Trophoblast cell (in vitro differentiated cells and primary cell): ENCODE data around the gene RAP1GDS1.

ENCODE experiments used
- DNase-seq, 2 donors: peaks; one replicate each; pipeline ENCODE4 v3.0.0-alpha.2; 2016
- H2AFZ ChIP-seq: 2 replicates; pipeline ENCODE4 v1.6.1; 2013; ENCODE audit warnings: low read length, moderate library complexity, mild to moderate bottlenecking; ENCODE audit not compliant: insufficient read depth, poor library complexity
- H2AK5ac ChIP-seq: 2 replicates; pipeline ENCODE4 v1.6.1; 2013; ENCODE audit warnings: mild to moderate bottlenecking, low read length
- H2BK120ac ChIP-seq: 2 replicates; pipeline ENCODE4 v1.6.1; 2013; ENCODE audit warnings: low read length, mild to moderate bottlenecking, moderate library complexity; ENCODE audit not compliant: insufficient read depth, poor library complexity
- H2BK12ac ChIP-seq: 2 replicates; pipeline ENCODE4 v1.6.1; 2013; ENCODE audit warnings: mild to moderate bottlenecking, low read length, moderate library complexity
- H2BK5ac ChIP-seq: 2 replicates; pipeline ENCODE4 v1.6.1; 2013; ENCODE audit warnings: low read length, low read depth, moderate library complexity, mild to moderate bottlenecking; ENCODE audit not compliant: poor library complexity
- H3K14ac ChIP-seq: 2 replicates; pipeline ENCODE4 v1.6.1; 2013; ENCODE audit warnings: mild to moderate bottlenecking, low read length
- H3K18ac ChIP-seq: 2 replicates; pipeline ENCODE4 v1.6.1; 2013; ENCODE audit warnings: mild to moderate bottlenecking, low read length
- H3K23ac ChIP-seq: 2 replicates; pipeline ENCODE4 v1.6.1; 2013; ENCODE audit warnings: low read length
- H3K27ac ChIP-seq: 2 replicates; pipeline ENCODE4 v1.5.1; 2013; ENCODE audit warnings: low read depth, mild to moderate bottlenecking, inconsistent platforms, low read length, moderate library complexity
- H3K27me3 ChIP-seq: 2 replicates; pipeline ENCODE4 v1.6.1; 2013; ENCODE audit warnings: inconsistent platforms, mild to moderate bottlenecking, low read length, moderate library complexity; ENCODE audit not compliant: insufficient read depth
- H3K36me3 ChIP-seq, 2 experiments: 1 replicate in 1 of 2; 2 replicates in 1 of 2; pipeline ENCODE4 v1.6.1; 2013; ENCODE audit warnings: low read length in 2 of 2, mild to moderate bottlenecking in 2 of 2, moderate library complexity in 1 of 2; ENCODE audit not compliant: insufficient read depth in 2 of 2, control insufficient read depth in 1 of 2
- H3K4ac ChIP-seq: 2 replicates; pipeline ENCODE4 v1.6.1; 2013; ENCODE audit warnings: low read depth, mild to moderate bottlenecking, low read length, moderate library complexity
- H3K4me1 ChIP-seq, 2 experiments: 1 replicate in 1 of 2; 2 replicates in 1 of 2; pipeline ENCODE4 v1.6.1; 2013; ENCODE audit warnings: low read length in 2 of 2, mild to moderate bottlenecking in 2 of 2, moderate library complexity in 1 of 2; ENCODE audit not compliant: insufficient read depth in 2 of 2, control insufficient read depth in 1 of 2
- H3K4me2 ChIP-seq: 2 replicates; pipeline ENCODE4 v1.6.1; 2013; ENCODE audit warnings: inconsistent platforms, mild to moderate bottlenecking, low read length, moderate library complexity
- H3K4me3 ChIP-seq: 2 replicates; pipeline ENCODE4 v1.5.1; 2013; ENCODE audit warnings: mild to moderate bottlenecking, low read depth, low read length, inconsistent platforms
- H3K79me1 ChIP-seq: one replicate; pipeline ENCODE4 v1.6.1; 2013; ENCODE audit warnings: low read length
- H3K79me2 ChIP-seq: 2 replicates; pipeline ENCODE4 v1.6.1; 2013; ENCODE audit warnings: low read length, mild to moderate bottlenecking; ENCODE audit not compliant: control insufficient read depth, insufficient read depth, poor library complexity
- H3K9ac ChIP-seq: 2 replicates; pipeline ENCODE4 v1.6.1; 2013; ENCODE audit warnings: mild to moderate bottlenecking, low read length
- H3K9me3 ChIP-seq: 2 replicates; pipeline ENCODE4 v1.6.1; 2013; ENCODE audit warnings: low read depth, mild to moderate bottlenecking, control low read depth, inconsistent platforms, low read length; ENCODE audit not compliant: insufficient read depth
- H4K12ac ChIP-seq: 2 replicates; pipeline ENCODE4 v1.6.1; 2013; ENCODE audit warnings: low read depth, mild to moderate bottlenecking, low read length, moderate library complexity
- H4K8ac ChIP-seq: 2 replicates; pipeline ENCODE4 v1.6.1; 2013; ENCODE audit warnings: low read depth, mild to moderate bottlenecking, low read length, moderate library complexity
- H4K91ac ChIP-seq: one replicate; pipeline ENCODE4 v1.6.1; 2013; ENCODE audit warnings: low read depth, mild to moderate bottlenecking, low read length, moderate library complexity
- WGBS: extraction: QIAGEN DNeasy Blood & Tissue Kit; methylation state at CpG from one replicate; pipeline ENCODE4 v1.1.7; 2013; ENCODE audit warnings: missing lambda C conversion rate; ENCODE audit not compliant: insufficient read length, insufficient coverage; ENCODE audit errors: extremely low coverage; 5-methylcytosine and 5-hydroxymethylcytosine counted together

RAP1GDS1 gene

DNA sequence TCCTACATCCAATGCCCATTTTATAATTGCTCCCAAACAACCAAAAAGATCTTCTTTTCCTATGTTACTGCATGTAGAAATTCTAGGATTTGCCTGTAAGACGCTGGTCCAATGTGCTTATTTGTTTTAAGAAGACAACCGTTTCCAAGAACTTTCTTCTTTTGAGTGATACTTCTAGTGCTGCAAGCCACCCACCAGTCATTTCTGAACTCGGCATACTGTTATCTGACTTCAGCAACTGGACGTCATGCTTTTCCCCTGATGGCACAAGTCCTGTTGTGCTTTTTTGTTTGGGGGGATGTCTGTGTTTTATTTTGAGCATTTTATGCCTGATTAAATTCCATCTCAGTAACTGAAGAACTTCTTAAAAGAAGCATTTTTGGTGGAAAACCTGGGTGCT is 16.0 kb upstream of the RAP1GDS1 start:
- Histone ChIP-seq H3K79me2 (no peaks in the 10 kb centered on the region), H3K27me3 (no peaks in the 10 kb centered on the region), H3K4me3 (no peak overlapping the region), H3K14ac (no peak overlapping the region), H3K4me1 (no peaks in the 10 kb centered on the region), H2BK120ac (no peak overlapping the region), H2AK5ac (no peak overlapping the region), H3K27ac (no peak overlapping the region), H3K4ac (no peak overlapping the region), H3K36me3 (no peaks in the 10 kb centered on the region), H3K23ac (no peak overlapping the region), H3K79me1 (no peaks in the 10 kb centered on the region), H3K9ac (no peak overlapping the region), H2AFZ (no peak overlapping the region), H2BK5ac (no peak overlapping the region), H4K8ac (no peak overlapping the region), H3K9me3 (no peaks in the 10 kb centered on the region), H4K91ac (no peak overlapping the region), H3K18ac (no peak overlapping the region), H3K4me2 (no peak overlapping the region), H4K12ac (no peak overlapping the region), H2BK12ac (no peak overlapping the region)
- DNase-seq, result no peak
- WGBS, result no CpG with 5 or more reads among the region's 4 CpGs

DNA sequence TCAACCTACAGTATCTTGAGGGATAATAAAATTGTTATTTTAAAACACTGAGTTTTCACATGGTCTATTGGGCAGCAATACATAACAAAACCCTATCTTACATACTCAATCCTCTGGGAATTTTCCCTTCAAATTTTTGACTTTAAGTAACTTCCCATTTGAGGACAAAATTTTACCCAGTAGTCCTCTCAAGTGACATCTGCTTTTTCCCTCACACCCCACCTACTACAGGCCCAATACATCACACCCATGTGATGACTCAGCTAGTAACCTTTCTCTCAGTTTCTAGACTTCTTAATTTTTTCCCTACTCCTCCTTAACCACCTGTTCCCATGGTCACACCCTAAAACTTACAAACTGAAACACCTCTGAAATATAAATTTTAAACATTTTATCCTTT is 12.2 kb upstream of the RAP1GDS1 start:
- Histone ChIP-seq H4K8ac (no peak overlapping the region), H3K9me3 (no peaks in the 10 kb centered on the region), H2BK5ac (no peak overlapping the region), H3K27ac (no peak overlapping the region), H3K4ac (no peak overlapping the region), H3K27me3 (no peaks in the 10 kb centered on the region), H2BK120ac (no peak overlapping the region), H3K4me2 (no peak overlapping the region), H3K14ac (no peak overlapping the region), H4K12ac (no peak overlapping the region), H3K79me2 (no peaks in the 10 kb centered on the region), H3K23ac (no peak overlapping the region), H3K9ac (no peak overlapping the region), H4K91ac (no peak overlapping the region), H3K4me3 (no peak overlapping the region), H2AFZ (no peak overlapping the region), H3K18ac (no peak overlapping the region), H3K79me1 (no peaks in the 10 kb centered on the region), H3K4me1 (no peaks in the 10 kb centered on the region), H2BK12ac (no peak overlapping the region), H2AK5ac (no peak overlapping the region), H3K36me3 (no peaks in the 10 kb centered on the region)
- DNase-seq, result no peak

DNA sequence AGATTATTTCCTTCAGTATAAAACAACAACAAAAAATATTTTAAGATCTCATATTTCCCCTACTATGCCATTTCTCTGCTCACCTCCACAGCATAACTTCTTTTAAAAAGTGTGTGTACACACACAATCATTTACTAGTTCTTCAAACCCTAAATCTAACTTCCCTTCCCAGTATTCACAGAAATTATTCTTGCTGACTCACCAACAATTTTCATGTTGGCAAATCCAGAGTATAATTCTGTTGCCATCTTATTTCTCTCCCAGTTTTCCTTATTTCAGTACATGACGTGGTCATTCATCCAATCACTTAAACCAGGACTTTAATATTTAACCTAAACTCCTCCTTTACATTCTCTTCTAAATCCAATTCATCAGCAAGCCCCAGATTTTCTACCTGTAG is 11.4 kb upstream of the RAP1GDS1 start:
- Histone ChIP-seq H3K4ac (no peak overlapping the region), H2AK5ac (no peak overlapping the region), H3K4me1 (no peaks in the 10 kb centered on the region), H3K4me2 (no peak overlapping the region), H4K91ac (no peak overlapping the region), H3K14ac (no peak overlapping the region), H3K36me3 (no peaks in the 10 kb centered on the region), H3K27ac (no peak overlapping the region), H3K4me3 (no peak overlapping the region), H2AFZ (no peak overlapping the region), H3K79me1 (no peaks in the 10 kb centered on the region), H4K12ac (no peak overlapping the region), H3K18ac (no peak overlapping the region), H4K8ac (no peak overlapping the region), H3K79me2 (no peaks in the 10 kb centered on the region), H3K27me3 (no peaks in the 10 kb centered on the region), H2BK5ac (no peak overlapping the region), H2BK12ac (no peak overlapping the region), H3K23ac (no peak overlapping the region), H3K9ac (no peak overlapping the region), H3K9me3 (no peaks in the 10 kb centered on the region), H2BK120ac (no peak overlapping the region)
- no CpG with 5 or more reads among the region's 1 CpG for WGBS
- no peak for DNase-seq

DNA sequence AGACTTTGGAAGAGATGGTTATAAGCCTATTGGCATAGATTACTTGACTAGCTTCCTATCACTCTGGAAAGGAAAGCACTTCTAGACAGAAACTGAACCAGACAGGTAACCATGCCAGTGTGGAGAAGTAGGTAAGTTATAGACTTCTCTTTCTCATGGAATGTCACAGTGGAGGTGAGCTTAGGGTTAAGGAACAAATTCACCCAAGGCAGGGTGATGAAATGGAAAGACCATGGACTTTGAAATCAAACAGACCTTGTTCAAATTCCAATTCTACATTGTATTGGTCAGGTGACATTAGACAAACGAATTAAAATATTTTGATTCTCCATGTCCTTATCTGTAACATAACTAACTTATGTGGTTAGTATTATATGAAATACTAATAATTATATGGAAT is 7.7 kb upstream of the RAP1GDS1 start:
- H3K9me3 ChIP-seq, result no peaks in the 10 kb centered on the region
- no peak overlapping the region for H2AFZ ChIP-seq
- no peak overlapping the region for H4K12ac ChIP-seq
- no peak overlapping the region for H3K4me3 ChIP-seq
- no peak overlapping the region for H2BK5ac ChIP-seq
- H3K27me3 ChIP-seq, result no peaks in the 10 kb centered on the region
- no peak overlapping the region for H2BK120ac ChIP-seq
- H3K4me2 ChIP-seq, result no peak overlapping the region
- H3K23ac ChIP-seq, result no peak overlapping the region
- H3K79me2 ChIP-seq, result no peaks in the 10 kb centered on the region
- H3K18ac ChIP-seq, result no peak overlapping the region
- H3K36me3 ChIP-seq, result no peaks in the 10 kb centered on the region
- no peaks in the 10 kb centered on the region for H3K79me1 ChIP-seq
- DNase-seq, result no peak
- no peak overlapping the region for H3K4ac ChIP-seq
- H3K14ac ChIP-seq, result no peak overlapping the region
- no peak overlapping the region for H2BK12ac ChIP-seq
- no peak overlapping the region for H4K8ac ChIP-seq
- no peak overlapping the region for H3K9ac ChIP-seq
- no CpG with 5 or more reads among the region's 1 CpG for WGBS
- no peak overlapping the region for H2AK5ac ChIP-seq
- no peak overlapping the region for H3K27ac ChIP-seq
- H3K4me1 ChIP-seq, result no peaks in the 10 kb centered on the region
- no peak overlapping the region for H4K91ac ChIP-seq
